ENCODE results near the gene GCLC.

DNA sequence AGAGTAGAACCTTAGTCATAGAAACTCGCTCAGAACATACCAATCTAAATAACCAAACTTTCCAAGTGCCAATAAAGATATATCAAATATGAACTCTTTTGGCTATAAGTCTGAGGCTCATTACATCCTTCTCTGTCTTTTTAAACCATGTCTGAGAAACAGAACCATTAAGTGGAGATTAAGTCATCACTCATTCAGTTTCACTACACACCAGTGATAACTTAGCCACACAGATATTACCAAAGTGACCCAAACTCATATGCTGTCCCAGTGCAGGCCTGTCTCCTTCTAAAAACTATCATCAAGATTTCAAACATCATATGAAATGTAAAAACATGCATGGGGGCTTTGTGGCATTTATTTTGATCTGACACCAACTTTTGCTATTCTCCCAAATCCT, 12.0 kb downstream of the GCLC start:
- TF ChIP-seq, protein P1, sequence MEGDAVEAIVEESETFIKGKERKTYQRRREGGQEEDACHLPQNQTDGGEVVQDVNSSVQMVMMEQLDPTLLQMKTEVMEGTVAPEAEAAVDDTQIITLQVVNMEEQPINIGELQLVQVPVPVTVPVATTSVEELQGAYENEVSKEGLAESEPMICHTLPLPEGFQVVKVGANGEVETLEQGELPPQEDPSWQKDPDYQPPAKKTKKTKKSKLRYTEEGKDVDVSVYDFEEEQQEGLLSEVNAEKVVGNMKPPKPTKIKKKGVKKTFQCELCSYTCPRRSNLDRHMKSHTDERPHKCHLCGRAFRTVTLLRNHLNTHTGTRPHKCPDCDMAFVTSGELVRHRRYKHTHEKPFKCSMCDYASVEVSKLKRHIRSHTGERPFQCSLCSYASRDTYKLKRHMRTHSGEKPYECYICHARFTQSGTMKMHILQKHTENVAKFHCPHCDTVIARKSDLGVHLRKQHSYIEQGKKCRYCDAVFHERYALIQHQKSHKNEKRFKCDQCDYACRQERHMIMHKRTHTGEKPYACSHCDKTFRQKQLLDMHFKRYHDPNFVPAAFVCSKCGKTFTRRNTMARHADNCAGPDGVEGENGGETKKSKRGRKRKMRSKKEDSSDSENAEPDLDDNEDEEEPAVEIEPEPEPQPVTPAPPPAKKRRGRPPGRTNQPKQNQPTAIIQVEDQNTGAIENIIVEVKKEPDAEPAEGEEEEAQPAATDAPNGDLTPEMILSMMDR (IDR thresholded peaks at IDR 0.05), result no peak
- TF ChIP-seq EZH2 (IDR thresholded peaks at IDR 0.05; ENCODE audit: borderline replicate concordance, insufficient read depth, low read depth, low read length, poor library complexity, severe bottlenecking), result no peak

Measured in B cell (primary cell).